RWPE2 (cell line): ENCODE results near the gene ZMYM2.

ENCODE experiments used
- ATAC-seq: fragments of 200-7000 bp; cut with Tn5 transposase; 3 replicates; pipeline ENCODE4 v1.9.1; 2021; ENCODE audit warnings: low read depth
- DNase-seq: peaks from one replicate; pipeline ENCODE4 v3.0.0-alpha.2; 2020; ENCODE audit warnings: low spot score
- H3K27ac ChIP-seq: fragments of 450-650 bp; 2 replicates; pipeline ENCODE4 v1.5.1; 2017; ENCODE audit warnings: mild to moderate bottlenecking; ENCODE audit not compliant: poor library complexity, severe bottlenecking
- H3K27me3 ChIP-seq: fragments of 250-450 bp; sonication (Bioruptor Pico); 2 replicates; pipeline ENCODE4 v1.5.1; 2021; ENCODE audit warnings: mild to moderate bottlenecking, moderate library complexity; ENCODE audit not compliant: insufficient read depth, poor library complexity, severe bottlenecking
- H3K36me3 ChIP-seq: fragments of 250-450 bp; sonication (Bioruptor Pico); 2 replicates; pipeline ENCODE4 v1.5.1; 2020; ENCODE audit warnings: low read depth, mild to moderate bottlenecking, moderate library complexity
- H3K4me1 ChIP-seq: fragments of 250-450 bp; sonication (Bioruptor Pico); 2 replicates; pipeline ENCODE4 v1.5.1; 2021; ENCODE audit warnings: mild to moderate bottlenecking, moderate library complexity; ENCODE audit not compliant: insufficient read depth, poor library complexity, severe bottlenecking
- H3K4me3 ChIP-seq: fragments of 250-450 bp; sonication (Bioruptor Pico); 2 replicates; pipeline ENCODE4 v1.5.1; 2021; ENCODE audit warnings: mild to moderate bottlenecking, moderate library complexity; ENCODE audit not compliant: severe bottlenecking
- H3K9me3 ChIP-seq: fragments of 250-450 bp; sonication (Bioruptor Pico); 2 replicates; pipeline ENCODE4 v1.5.1; 2021; ENCODE audit warnings: mild to moderate bottlenecking, moderate library complexity; ENCODE audit not compliant: severe bottlenecking
- CTCF ChIP-seq: fragments of 450-650 bp; IDR thresholded peaks from one replicate; pipeline ENCODE4 v1.5.1; 2017; ENCODE audit warnings: mild to moderate bottlenecking, moderate library complexity; ENCODE audit not compliant: poor library complexity, severe bottlenecking

Gene ZMYM2

GRCh38 chr13:20073775-20074174 lies 115.2 kb downstream of the ZMYM2 start:
- DNase-seq, result no peak
- Histone ChIP-seq H3K4me3 (no peak overlapping the region), H3K27ac (no peak overlapping the region), H3K9me3 (no peaks in the 10 kb centered on the region), H3K36me3 (peaks cover 69% of the 10 kb centered on the region), H3K4me1 (no peaks in the 10 kb centered on the region), H3K27me3 (no peaks in the 10 kb centered on the region)
- no peak for TF ChIP-seq CTCF
- ATAC-seq, result no peak

- ATAC-seq, result no peak
- TF ChIP-seq CTCF, result no peak
- Histone ChIP-seq H3K4me3 (no peak overlapping the region), H3K9me3 (no peaks in the 10 kb centered on the region), H3K27ac (no peak overlapping the region), H3K27me3 (no peaks in the 10 kb centered on the region), H3K4me1 (no peaks in the 10 kb centered on the region), H3K36me3 (peaks cover 67% of the 10 kb centered on the region)
- no peak for DNase-seq
Observed at GRCh38 chr13:20074966-20075365, 116.4 kb downstream of the ZMYM2 start.

GRCh38 chr13:20077086-20077485 lies 118.6 kb downstream of the ZMYM2 start:
- no peak for TF ChIP-seq CTCF
- Histone ChIP-seq H3K9me3 (no peaks in the 10 kb centered on the region), H3K36me3 (peaks cover 61% of the 10 kb centered on the region), H3K27me3 (no peaks in the 10 kb centered on the region), H3K4me1 (no peaks in the 10 kb centered on the region), H3K4me3 (no peak overlapping the region), H3K27ac (no peak overlapping the region)
- ATAC-seq, result no peak
- no peak for DNase-seq

- peaks cover 72% of the 10 kb centered on the region for H3K36me3 ChIP-seq
- ATAC-seq, result no peak
Observed at GRCh38 chr13:20080377-20081164, 122.0 kb downstream of the ZMYM2 start.

More at GRCh38 chr13:20080377-20081164, 122.0 kb downstream of the ZMYM2 start:
- Histone ChIP-seq H3K9me3 (no peaks in the 10 kb centered on the region), H3K4me3 (no peak overlapping the region), H3K4me1 (no peaks in the 10 kb centered on the region), H3K27me3 (no peaks in the 10 kb centered on the region), H3K27ac (no peak overlapping the region)
- no peak for TF ChIP-seq CTCF
- DNase-seq, result no peak
